Mucosa of rectum (tissue), 2 donors: ENCODE data around the gene ZC3H7B.

ENCODE experiments used
- H3K27ac ChIP-seq, 2 donors: one replicate each; pipeline ENCODE4 v1.7.0; 2013; ENCODE audit warnings: inconsistent platforms in 2 of 2, low read depth in 2 of 2, low read length in 2 of 2
- H3K27me3 ChIP-seq, 2 donors: one replicate each; pipeline ENCODE4 v1.7.0; 2013; ENCODE audit warnings: low read length in 2 of 2; ENCODE audit not compliant: control insufficient read depth in 2 of 2, insufficient read depth in 2 of 2
- H3K36me3 ChIP-seq, 2 donors: one replicate each; pipeline ENCODE4 v1.7.0; 2013; ENCODE audit warnings: low read length in 2 of 2; ENCODE audit not compliant: control insufficient read depth in 2 of 2, insufficient read depth in 2 of 2
- H3K4me1 ChIP-seq, 2 donors: one replicate each; pipeline ENCODE4 v1.7.0; 2013; ENCODE audit warnings: low read length in 2 of 2, mild to moderate bottlenecking in 1 of 2; ENCODE audit not compliant: control insufficient read depth in 2 of 2, insufficient read depth in 2 of 2
- H3K4me3 ChIP-seq, 2 donors: one replicate each; pipeline ENCODE4 v1.7.0; 2013; ENCODE audit warnings: low read length in 2 of 2
- H3K9ac ChIP-seq, 2 donors: one replicate each; pipeline ENCODE4 v1.7.0; 2013; ENCODE audit warnings: low read length in 2 of 2, low read depth in 1 of 2, mild to moderate bottlenecking in 1 of 2
- H3K9me3 ChIP-seq, 2 donors: one replicate each; pipeline ENCODE4 v1.7.0; 2013; ENCODE audit warnings: low read length in 2 of 2; ENCODE audit not compliant: control insufficient read depth in 2 of 2
- donor health status: healthy.
- donor health status: Normal muscosa, but diverticular disease.

ZC3H7B gene

GRCh38 chr22:41324821-41325528, 23.6 kb downstream of the ZC3H7B start:
- no peaks in the 10 kb centered on the region for H3K9me3 ChIP-seq
- H3K4me3 ChIP-seq: no peak overlapping the region
- H3K27ac ChIP-seq: no peak overlapping the region
- no peaks in the 10 kb centered on the region for H3K4me1 ChIP-seq
- peaks cover 42 to 55% of the 10 kb centered on the region in 2 donors for H3K36me3 ChIP-seq
- no peaks in the 10 kb centered on the region for H3K27me3 ChIP-seq
- H3K9ac ChIP-seq: no peak overlapping the region

- no peaks in the 10 kb centered on the region for H3K4me1 ChIP-seq
- no peak overlapping the region for H3K27ac ChIP-seq
- no peaks in the 10 kb centered on the region for H3K27me3 ChIP-seq
- no peak overlapping the region for H3K4me3 ChIP-seq
- H3K36me3 ChIP-seq: peaks cover 49 to 56% of the 10 kb centered on the region in 2 donors
- no peaks in the 10 kb centered on the region for H3K9me3 ChIP-seq
- H3K9ac ChIP-seq: no peak overlapping the region
Observed at GRCh38 chr22:41327124-41327523, 25.8 kb downstream of the ZC3H7B start.

GRCh38 chr22:41330169-41330568, 28.8 kb downstream of the ZC3H7B start:
- Histone ChIP-seq H3K9me3 (no peaks in the 10 kb centered on the region), H3K36me3 (peaks cover 58 to 66% of the 10 kb centered on the region in 2 donors), H3K27ac (no peak overlapping the region)

GRCh38 chr22:41332217-41332939, 31.1 kb downstream of the ZC3H7B start:
- Histone ChIP-seq H3K9ac (no peak overlapping the region), H3K36me3 (peaks cover 40 to 57% of the 10 kb centered on the region in 2 donors), H3K9me3 (no peaks in the 10 kb centered on the region), H3K4me1 (no peaks in the 10 kb centered on the region), H3K4me3 (no peak overlapping the region), H3K27me3 (no peaks in the 10 kb centered on the region), H3K27ac (no peak overlapping the region)

More at GRCh38 chr22:41330169-41330568, 28.8 kb downstream of the ZC3H7B start:
- H3K9ac ChIP-seq: no peak overlapping the region
- H3K4me3 ChIP-seq: no peak overlapping the region
- H3K27me3 ChIP-seq: no peaks in the 10 kb centered on the region
- no peaks in the 10 kb centered on the region for H3K4me1 ChIP-seq

GRCh38 chr22:41333806-41334205, 32.5 kb downstream of the ZC3H7B start:
- Histone ChIP-seq H3K9me3 (no peaks in the 10 kb centered on the region), H3K4me3 (no peak overlapping the region), H3K36me3 (peaks cover 34 to 47% of the 10 kb centered on the region in 2 donors), H3K4me1 (no peaks in the 10 kb centered on the region), H3K27me3 (no peaks in the 10 kb centered on the region), H3K9ac (no peak overlapping the region), H3K27ac (no peak overlapping the region)

GRCh38 chr22:41334215-41334614, 32.9 kb downstream of the ZC3H7B start:
- Histone ChIP-seq H3K4me1 (no peaks in the 10 kb centered on the region), H3K9ac (no peak overlapping the region), H3K4me3 (no peak overlapping the region), H3K9me3 (no peaks in the 10 kb centered on the region), H3K27me3 (no peaks in the 10 kb centered on the region), H3K27ac (no peak overlapping the region), H3K36me3 (peaks cover 38 to 51% of the 10 kb centered on the region in 2 donors)

GRCh38 chr22:41334951-41335635, 33.8 kb downstream of the ZC3H7B start:
- H3K27me3 ChIP-seq: no peaks in the 10 kb centered on the region
- H3K4me3 ChIP-seq: no peak overlapping the region
- no peaks in the 10 kb centered on the region for H3K9me3 ChIP-seq
- H3K27ac ChIP-seq: no peak overlapping the region
- no peak overlapping the region for H3K9ac ChIP-seq
- H3K36me3 ChIP-seq: peaks cover 41 to 50% of the 10 kb centered on the region in 2 donors
- no peaks in the 10 kb centered on the region for H3K4me1 ChIP-seq

- Histone ChIP-seq H3K9me3 (no peaks in the 10 kb centered on the region), H3K27ac (no peak overlapping the region), H3K4me1 (no peaks in the 10 kb centered on the region), H3K36me3 (peaks cover 40 to 57% of the 10 kb centered on the region in 2 donors), H3K4me3 (no peak overlapping the region), H3K27me3 (no peaks in the 10 kb centered on the region), H3K9ac (no peak overlapping the region)
Observed at GRCh38 chr22:41338614-41339212, 37.4 kb downstream of the ZC3H7B start.

GRCh38 chr22:41339823-41340222, 38.5 kb downstream of the ZC3H7B start:
- H3K9me3 ChIP-seq: no peaks in the 10 kb centered on the region
- H3K9ac ChIP-seq: no peak overlapping the region
- H3K27me3 ChIP-seq: no peaks in the 10 kb centered on the region
- H3K36me3 ChIP-seq: peaks cover 42 to 58% of the 10 kb centered on the region in 2 donors
- no peak overlapping the region for H3K27ac ChIP-seq
- H3K4me3 ChIP-seq: no peak overlapping the region
- H3K4me1 ChIP-seq: no peaks in the 10 kb centered on the region

- Histone ChIP-seq H3K9ac (no peak overlapping the region), H3K4me3 (no peak overlapping the region), H3K4me1 (no peaks in the 10 kb centered on the region), H3K27me3 (no peaks in the 10 kb centered on the region), H3K27ac (no peak overlapping the region), H3K36me3 (peaks cover 40 to 55% of the 10 kb centered on the region in 2 donors), H3K9me3 (no peaks in the 10 kb centered on the region)
Observed at GRCh38 chr22:41340357-41340756, 39.0 kb downstream of the ZC3H7B start.
